ENCODE data around the gene CYBA. TPM values are rescaled to one million over a fixed set of nuclear protein-coding genes. Genes with fewer than 3 reads are reported as not detected.

Gene CYBA
- total and polyA plus RNA-seq, 2 of the 13 experiments (the other 11 are each of a cell fraction or from before 2014, with no cell fraction given) = 196 to 250 TPM

DNA sequence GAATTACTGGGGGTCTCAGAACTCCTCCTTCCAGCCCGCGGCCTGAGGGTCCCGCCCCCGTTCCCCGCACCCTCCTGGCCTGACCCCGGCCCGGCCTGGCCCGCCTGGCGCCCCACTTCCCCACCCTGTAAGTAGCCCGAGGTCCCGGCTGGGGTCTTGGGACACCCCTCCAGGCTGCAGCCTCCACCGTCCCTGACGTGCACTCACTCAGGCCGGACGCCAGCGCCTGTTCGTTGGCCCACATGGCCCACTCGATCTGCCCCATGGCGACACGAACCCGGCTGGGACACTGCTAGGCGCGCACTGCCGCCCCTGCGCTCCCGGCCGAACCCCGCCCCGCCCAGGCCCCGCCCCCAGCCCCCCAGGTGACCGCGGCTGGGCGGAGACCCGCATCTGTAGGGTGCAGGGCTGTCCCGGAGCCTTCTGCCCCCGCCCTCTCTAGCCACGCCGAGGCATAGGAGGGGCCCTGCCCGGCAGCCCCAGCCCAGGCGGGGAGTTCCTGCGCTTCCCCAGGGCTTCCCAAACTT, at the start of gene CYBA (continued):
- no peak for TF ChIP-seq ZBTB25 (CRISPR knock-in tag; IDR thresholded peaks at IDR 0.05)
- TF ChIP-seq HES4 (CRISPR knock-in tag; IDR thresholded peaks at IDR 0.05; ENCODE audit: borderline replicate concordance) = peak; percentile 86
- TF ChIP-seq, protein P1, sequence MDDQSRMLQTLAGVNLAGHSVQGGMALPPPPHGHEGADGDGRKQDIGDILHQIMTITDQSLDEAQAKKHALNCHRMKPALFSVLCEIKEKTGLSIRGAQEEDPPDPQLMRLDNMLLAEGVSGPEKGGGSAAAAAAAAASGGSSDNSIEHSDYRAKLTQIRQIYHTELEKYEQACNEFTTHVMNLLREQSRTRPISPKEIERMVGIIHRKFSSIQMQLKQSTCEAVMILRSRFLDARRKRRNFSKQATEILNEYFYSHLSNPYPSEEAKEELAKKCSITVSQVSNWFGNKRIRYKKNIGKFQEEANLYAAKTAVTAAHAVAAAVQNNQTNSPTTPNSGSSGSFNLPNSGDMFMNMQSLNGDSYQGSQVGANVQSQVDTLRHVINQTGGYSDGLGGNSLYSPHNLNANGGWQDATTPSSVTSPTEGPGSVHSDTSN (CRISPR knock-in tag; IDR thresholded peaks at IDR 0.05; ENCODE audit: borderline replicate concordance) = 0 out of 2 replicates have a peak, but pooled peaks have one; percentile 23
- no peak for TF ChIP-seq PHB2 (IDR thresholded peaks at IDR 0.05; ENCODE audit: partially characterized antibody)
- TF ChIP-seq STAG1 (CRISPR knock-in tag; IDR thresholded peaks at IDR 0.05) = no peak
- TF ChIP-seq ZNF33A (CRISPR knock-in tag; IDR thresholded peaks at IDR 0.05; ENCODE audit: borderline replicate concordance) = no peak
- peak; percentile 85 for TF ChIP-seq BRD4 (CRISPR knock-in tag; IDR thresholded peaks at IDR 0.05)
- TF ChIP-seq ZMYM4 (CRISPR knock-in tag; IDR thresholded peaks at IDR 0.05) = no peak; the same call in none of the 2 replicates
- no peak for TF ChIP-seq ZKSCAN1 (IDR thresholded peaks at IDR 0.05; ENCODE audit: low read length)
- TF ChIP-seq ZNF143 (CRISPR knock-in tag; IDR thresholded peaks at IDR 0.05) = no peak
- no peak for TF ChIP-seq KDM5A (IDR thresholded peaks at IDR 0.05; ENCODE audit: borderline replicate concordance, low read length)
- TF ChIP-seq, protein P2, sequence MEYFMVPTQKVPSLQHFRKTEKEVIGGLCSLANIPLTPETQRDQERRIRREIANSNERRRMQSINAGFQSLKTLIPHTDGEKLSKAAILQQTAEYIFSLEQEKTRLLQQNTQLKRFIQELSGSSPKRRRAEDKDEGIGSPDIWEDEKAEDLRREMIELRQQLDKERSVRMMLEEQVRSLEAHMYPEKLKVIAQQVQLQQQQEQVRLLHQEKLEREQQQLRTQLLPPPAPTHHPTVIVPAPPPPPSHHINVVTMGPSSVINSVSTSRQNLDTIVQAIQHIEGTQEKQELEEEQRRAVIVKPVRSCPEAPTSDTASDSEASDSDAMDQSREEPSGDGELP (IDR thresholded peaks at IDR 0.05; ENCODE audit: borderline replicate concordance, low read depth) = peak; percentile 62; the same call in 1 of the 2 replicates
- no peak for TF ChIP-seq NFE2L2 (IDR thresholded peaks at IDR 0.05; ENCODE audit: low read length)
- TF ChIP-seq SNAPC5 (CRISPR knock-in tag; IDR thresholded peaks at IDR 0.05; ENCODE audit: borderline replicate concordance) = no peak; the same call in 1 of the 2 replicates
- no peak for TF ChIP-seq PPARG (CRISPR knock-in tag; conservative IDR thresholded peaks at IDR 0.05)
- TF ChIP-seq ZNF503 (CRISPR knock-in tag; IDR thresholded peaks at IDR 0.05) = no peak
- no peak for TF ChIP-seq ZNF660 (CRISPR knock-in tag; IDR thresholded peaks at IDR 0.05; ENCODE audit: borderline replicate concordance, low read depth)
- TF ChIP-seq CCDC6 (CRISPR knock-in tag; IDR thresholded peaks at IDR 0.05) = no peak
- no peak for TF ChIP-seq MIER2 (CRISPR knock-in tag; IDR thresholded peaks at IDR 0.05)
- no peak for TF ChIP-seq ZNF891 (CRISPR knock-in tag; IDR thresholded peaks at IDR 0.05)
- TF ChIP-seq ZNF558 (CRISPR knock-in tag; IDR thresholded peaks at IDR 0.05; ENCODE audit: borderline replicate concordance) = no peak
- TF ChIP-seq, protein P3, sequence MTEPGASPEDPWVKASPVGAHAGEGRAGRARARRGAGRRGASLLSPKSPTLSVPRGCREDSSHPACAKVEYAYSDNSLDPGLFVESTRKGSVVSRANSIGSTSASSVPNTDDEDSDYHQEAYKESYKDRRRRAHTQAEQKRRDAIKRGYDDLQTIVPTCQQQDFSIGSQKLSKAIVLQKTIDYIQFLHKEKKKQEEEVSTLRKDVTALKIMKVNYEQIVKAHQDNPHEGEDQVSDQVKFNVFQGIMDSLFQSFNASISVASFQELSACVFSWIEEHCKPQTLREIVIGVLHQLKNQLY (CRISPR knock-in tag; IDR thresholded peaks at IDR 0.05) = no peak
- TF ChIP-seq GATAD2A (CRISPR knock-in tag; IDR thresholded peaks at IDR 0.05) = no peak
- peak; percentile 97 for TF ChIP-seq THAP8 (CRISPR knock-in tag; IDR thresholded peaks at IDR 0.05; ENCODE audit: borderline replicate concordance)
- no peak for TF ChIP-seq TCF7 (IDR thresholded peaks at IDR 0.05; ENCODE audit: low read depth)
